Skin of body (tissue), 2 donors: ENCODE data around the gene OR2T12. TPM values are rescaled to one million over a fixed set of nuclear protein-coding genes. Genes with fewer than 3 reads are reported as not detected.
"Not testable (repeated sequence)": the region's sequence is repeated elsewhere in the genome, so short reads cannot be mapped to it uniquely, and the experiment has no call there.

Experiments used
- DNase-seq: peaks from one replicate; lab custom pipeline; 2025; lab: John Stamatoyannopoulos, UW
- total RNA-seq: library from RNA; depleted of rRNA; stranded (reverse); fragments of >200 nt; gene quantifications from one replicate; pipeline ENCODE4 v1.2.3, GENCODE V29; 2014

The OR2T12 gene
- total RNA-seq, result not detected

- no peak for DNase-seq
These were observed at the start of gene OR2T12 for GRCh38 chr1:248303324-248303723. Gene OR2T12 (minus strand): TSS chr1:248303424. CDS start chr1:248295578, 7,846 bp downstream.

DNA sequence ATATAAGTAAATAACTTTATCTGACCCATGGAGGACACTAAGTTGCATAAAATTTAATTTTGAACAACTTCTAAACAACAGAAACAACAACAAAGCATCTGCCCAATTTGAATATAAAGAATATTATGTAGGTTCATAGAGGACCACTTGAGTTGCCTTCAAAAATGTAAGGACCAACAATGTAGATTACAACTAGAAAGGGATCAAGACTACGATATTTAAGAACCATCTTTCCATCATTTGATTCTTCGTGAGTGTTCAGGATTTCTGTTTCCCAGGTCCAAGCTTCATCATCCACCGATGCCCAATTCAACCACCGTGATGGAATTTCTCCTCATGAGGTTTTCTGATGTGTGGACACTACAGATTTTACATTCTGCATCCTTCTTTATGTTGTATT is 45.3 kb upstream of the OR2T12 start, which contains the start of gene OR14C36:
Gene OR14C36, plus strand, starts transcription at position 301 of the 400 bp plus-strand sequence. Its CDS starts 0 bp downstream, at position 301.
- no peak for DNase-seq

DNA sequence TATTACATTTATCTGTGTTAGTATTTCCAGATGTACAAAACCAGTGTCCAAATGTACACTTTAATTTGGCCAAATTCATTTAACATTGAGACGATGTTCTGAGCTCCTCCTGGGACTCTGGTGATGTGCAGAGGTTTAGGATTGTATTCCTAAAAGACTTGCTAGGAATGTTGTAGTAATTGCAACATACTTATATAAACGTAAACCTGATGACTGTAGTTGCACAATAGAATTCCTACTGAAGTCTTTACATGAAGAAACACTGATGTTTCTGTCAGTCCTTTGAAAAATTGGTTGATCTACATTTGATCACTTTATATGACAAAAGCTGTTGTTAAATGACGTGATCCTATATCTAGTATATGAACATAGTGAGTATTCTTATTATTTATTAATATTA is 40.2 kb upstream of the OR2T12 start:
- no peak for DNase-seq

DNA sequence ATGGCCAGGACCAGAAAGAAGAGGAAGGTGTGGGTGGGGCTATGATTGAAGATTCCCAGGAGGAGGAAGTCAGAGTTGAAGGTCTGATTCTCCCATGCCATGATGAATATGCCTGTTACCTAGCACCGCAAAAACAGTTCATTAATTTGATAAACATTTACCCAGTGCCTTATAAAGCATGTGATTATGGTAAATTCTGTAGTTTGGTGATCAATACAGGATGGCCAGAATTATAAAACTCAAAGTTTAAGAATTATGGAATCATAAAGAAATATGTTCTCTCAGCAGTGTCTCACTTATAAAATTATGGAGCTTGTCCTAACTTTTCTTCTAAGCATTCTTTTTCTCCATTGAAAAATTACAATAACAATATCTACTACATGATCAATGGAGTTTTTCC is 21.2 kb upstream of the OR2T12 start, which contains the start of gene OR2M7:
Gene OR2M7, minus strand, starts transcription at position 101 of the 400 bp plus-strand sequence. Its CDS starts 0 bp downstream, at position 101.
- no peak for DNase-seq

DNA sequence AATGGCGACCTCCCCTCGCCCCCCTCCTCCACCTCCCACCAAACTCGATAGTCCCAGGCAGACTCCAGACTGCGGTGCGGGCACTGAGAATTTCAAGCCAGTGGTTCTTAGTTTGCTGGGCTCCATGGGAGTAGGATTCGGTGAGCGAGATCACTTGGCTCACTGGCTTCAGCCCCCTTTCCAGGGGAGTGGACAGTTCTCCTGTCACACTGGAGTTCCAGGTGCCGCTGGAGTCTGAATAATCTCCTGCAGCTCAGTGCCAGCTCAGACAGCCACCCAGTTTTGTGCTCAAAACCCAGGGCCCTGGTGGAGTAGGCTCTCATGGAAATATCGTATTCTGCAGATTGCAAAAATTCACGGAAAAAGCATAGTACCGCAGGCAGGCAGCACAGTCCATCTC is 13.6 kb upstream of the OR2T12 start:
- DNase-seq, result no peak

DNA sequence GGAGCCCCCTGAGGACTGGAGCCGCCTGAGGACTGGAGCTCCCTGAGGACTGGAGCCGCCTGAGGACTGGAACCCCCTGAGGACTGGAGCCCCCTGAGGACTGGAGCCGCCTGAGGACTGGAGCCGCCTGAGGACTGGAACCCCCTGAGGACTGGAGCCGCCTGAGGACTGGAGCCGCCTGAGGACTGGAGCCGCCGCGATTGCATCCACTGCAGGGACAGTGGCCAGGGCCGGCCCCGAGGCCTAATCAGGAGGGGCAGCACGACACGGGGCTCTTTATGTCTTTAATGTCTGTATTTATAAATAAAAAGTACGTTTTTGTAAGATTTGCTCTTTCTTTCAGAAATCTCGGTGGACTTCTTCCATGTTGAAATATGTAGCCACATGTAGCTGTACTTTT is 3.5 kb upstream of the OR2T12 start:
- DNase-seq, result not testable (repeated sequence)

- DNase-seq, result no peak
These were observed 2.9 kb upstream of the OR2T12 start for GRCh38 chr1:248306103-248306502.

DNA sequence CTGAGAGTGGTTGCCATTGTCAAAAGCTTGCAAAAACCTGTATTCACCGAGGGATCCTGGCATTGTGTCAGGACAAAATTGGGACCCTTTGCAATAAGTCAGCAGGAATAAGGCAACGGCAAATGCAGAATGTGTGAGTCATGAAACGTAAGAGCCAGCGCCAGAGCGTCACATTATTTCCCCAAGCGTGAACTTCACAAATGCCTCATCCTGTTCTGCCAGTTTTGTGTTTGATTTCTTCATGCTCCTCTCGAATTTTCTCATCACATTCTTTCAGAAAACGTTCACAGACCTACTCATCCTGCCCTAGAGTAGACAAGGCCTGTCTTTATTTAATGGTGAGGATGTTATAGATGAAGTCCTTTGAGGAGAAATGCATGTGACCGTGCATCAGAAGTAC is 2.4 kb upstream of the OR2T12 start:
- not testable (repeated sequence) for DNase-seq

GRCh38 chr1:248288391-248288790 is 14.8 kb downstream of the OR2T12 start:
- DNase-seq, result no peak

DNA sequence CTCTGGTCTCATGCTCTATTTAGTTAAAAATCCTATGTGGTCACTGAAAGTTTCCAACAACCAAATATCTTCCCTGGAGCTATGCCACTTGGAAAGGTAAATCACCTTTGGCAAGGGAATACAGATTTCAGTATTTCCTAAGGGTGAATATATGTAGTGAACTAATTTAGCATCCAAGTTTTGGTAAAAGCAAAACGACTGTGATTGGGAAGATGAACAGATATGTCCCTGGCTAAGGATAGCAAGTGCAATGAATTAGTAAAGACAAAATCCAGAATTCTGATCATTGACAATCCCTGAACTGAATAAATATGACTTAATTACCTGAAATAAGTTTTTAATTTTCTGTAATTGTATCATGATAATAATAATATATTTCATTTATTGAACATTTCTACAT is 25.3 kb downstream of the OR2T12 start, which contains the start of gene OR2T33:
Gene OR2T33, minus strand, starts transcription at position 101 of the 400 bp plus-strand sequence. CDS start 4,162 bp downstream, outside the sequence.
- no peak for DNase-seq

GRCh38 chr1:248273225-248273624 is 30.0 kb downstream of the OR2T12 start:
- not testable (repeated sequence) for DNase-seq

DNA sequence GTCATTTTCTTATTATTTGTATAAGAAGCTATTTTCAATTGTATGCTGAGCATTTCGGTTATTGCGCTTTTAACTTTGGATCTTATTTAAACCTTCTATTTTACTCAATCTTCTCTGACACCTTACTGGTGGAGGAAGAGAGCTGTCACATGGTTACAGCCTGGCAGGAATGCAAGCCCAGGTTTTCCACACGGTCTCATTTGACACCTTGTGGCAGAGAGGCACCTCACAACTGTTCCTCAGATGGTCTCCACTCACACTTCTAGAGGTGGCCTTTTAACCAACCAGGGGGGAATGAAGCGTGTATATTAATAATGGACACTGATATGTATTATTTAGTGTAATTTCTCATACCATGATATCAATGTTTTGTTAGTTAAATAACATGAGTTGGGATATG is 35.0 kb downstream of the OR2T12 start:
- DNase-seq, result no peak

DNA sequence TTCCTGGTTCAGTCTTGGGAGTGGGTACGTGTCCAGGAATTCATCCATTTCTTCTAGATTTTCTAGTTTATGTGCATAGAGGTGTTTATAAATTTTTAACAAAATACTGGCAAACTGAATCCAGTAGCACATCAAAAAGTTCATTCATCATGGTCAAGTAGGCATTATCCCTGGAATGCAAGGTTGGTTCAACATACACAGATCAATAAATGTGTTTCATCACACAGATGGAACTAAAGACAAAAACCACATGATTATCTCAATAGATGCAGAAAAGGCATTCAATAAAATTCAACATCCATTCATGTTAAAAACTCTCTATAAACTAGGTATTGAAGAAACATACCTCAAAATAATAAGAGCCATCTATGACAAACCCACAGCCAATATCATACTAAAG is 43.9 kb downstream of the OR2T12 start:
- not testable (repeated sequence) for DNase-seq

DNA sequence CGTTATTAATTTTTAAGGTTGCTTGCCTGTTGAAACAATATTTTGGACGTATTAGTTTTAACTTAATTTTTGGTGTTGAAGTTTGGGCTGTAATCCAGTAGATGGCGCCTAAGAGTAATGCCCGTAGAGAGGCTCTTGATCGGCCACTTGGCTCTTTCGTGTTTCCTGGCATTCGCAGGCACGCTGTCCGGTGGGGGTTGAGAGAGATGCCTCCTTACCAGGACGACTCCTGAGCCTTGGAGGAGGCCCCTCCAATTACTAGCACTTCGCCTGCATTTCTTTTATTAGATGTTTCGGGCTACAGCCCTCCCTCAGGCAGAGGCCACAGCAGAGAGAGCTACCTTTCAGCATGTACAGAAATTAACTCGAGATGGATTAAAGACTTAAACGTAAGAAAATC is 60.0 kb downstream of the OR2T12 start:
- no peak for DNase-seq

Other genes with a start within 250 kb of the OR2T12 start
- gene OR2L13, start 208.2 kb downstream of the OR2T12 start, total RNA-seq, result not detected
- not detected for gene OR2M5, start 158.3 kb downstream of the OR2T12 start, total RNA-seq
- not detected for gene OR2M2, start 128.6 kb downstream of the OR2T12 start, total RNA-seq
- gene OR2M3, start 106.2 kb downstream of the OR2T12 start, total RNA-seq, result not detected
- gene OR2M4, start 72.0 kb downstream of the OR2T12 start, total RNA-seq, result not detected
- not detected for gene OR2T33, start 25.4 kb downstream of the OR2T12 start, total RNA-seq
- not detected for gene OR2M7, start 21.1 kb upstream of the OR2T12 start, total RNA-seq
- gene OR14C36, start 45.4 kb upstream of the OR2T12 start, total RNA-seq, result not detected
- gene OR2T4, start 58.2 kb upstream of the OR2T12 start, total RNA-seq, result not detected
- gene OR2T6, start 72.3 kb upstream of the OR2T12 start, total RNA-seq, result not detected
- gene OR2T1, start 99.6 kb upstream of the OR2T12 start, total RNA-seq, result not detected
- gene OR2T2, start 142.2 kb upstream of the OR2T12 start, total RNA-seq, result not detected
- gene OR2T3, start 169.9 kb upstream of the OR2T12 start, total RNA-seq, result not detected
- gene OR2T5, start 185.2 kb upstream of the OR2T12 start, total RNA-seq, result not detected
- not detected for gene OR2G6, start 204.6 kb upstream of the OR2T12 start, total RNA-seq